Neural cell (in vitro differentiated cells): Measurements from ENCODE around the gene SS18L1.

Source experiments
- CTCF ChIP-seq: fragments of 450-650 bp; IDR thresholded peaks from 2 replicates; pipeline ENCODE4 v1.5.1; 2014; ENCODE audit warnings: antibody characterized with exemption, mild to moderate bottlenecking, moderate library complexity; ENCODE audit not compliant: poor library complexity, severe bottlenecking
- EP300 ChIP-seq: fragments of 450-650 bp; conservative IDR thresholded peaks from 2 replicates; pipeline ENCODE4 v1.6.1; 2014; ENCODE audit warnings: antibody characterized with exemption, mild to moderate bottlenecking, moderate library complexity; ENCODE audit not compliant: poor library complexity, severe bottlenecking
- EZH2 ChIP-seq: fragments of 200-600, 300-800 bp; shearing (Covaris generic), sonication (generic); IDR thresholded peaks from 2 replicates; pipeline ENCODE4 v1.6.1; 2014; ENCODE audit warnings: antibody characterized with exemption, low read length, borderline replicate concordance, mild to moderate bottlenecking; ENCODE audit not compliant: insufficient read depth, poor library complexity, severe bottlenecking
- MXI1 ChIP-seq: fragments of 450-650 bp; conservative IDR thresholded peaks from 2 replicates; pipeline ENCODE4 v1.6.1; 2014; ENCODE audit warnings: antibody characterized with exemption, mild to moderate bottlenecking; ENCODE audit not compliant: poor library complexity, severe bottlenecking
- POLR2AphosphoS5 ChIP-seq: IDR thresholded peaks from 2 replicates; pipeline ENCODE4 v1.6.1; 2012
- RAD21 ChIP-seq: fragments of 450-650 bp; conservative IDR thresholded peaks from 2 replicates; pipeline ENCODE4 v1.6.1; 2014; ENCODE audit warnings: antibody characterized with exemption, mild to moderate bottlenecking, moderate library complexity
- REST ChIP-seq: IDR thresholded peaks from 2 replicates; pipeline ENCODE4 v1.6.1; 2012; ENCODE audit warnings: borderline replicate concordance
- SMC3 ChIP-seq: fragments of 450-650 bp; conservative IDR thresholded peaks from 2 replicates; pipeline ENCODE4 v1.6.1; 2014; ENCODE audit warnings: antibody characterized with exemption, mild to moderate bottlenecking, moderate library complexity; ENCODE audit not compliant: poor library complexity
- TAF1 ChIP-seq: IDR thresholded peaks from 2 replicates; pipeline ENCODE4 v1.6.1; 2012; ENCODE audit warnings: low read depth

- no peak for TF ChIP-seq EP300
- TF ChIP-seq CTCF = no peak
- TF ChIP-seq EZH2 = no peak
- TF ChIP-seq RAD21 = no peak
- no peak for TF ChIP-seq POLR2AphosphoS5
- TF ChIP-seq REST = no peak
- no peak for TF ChIP-seq TAF1
- no peak for TF ChIP-seq SMC3
- TF ChIP-seq MXI1 = no peak
Observed at GRCh38 chr20:62164879-62165761, 21.6 kb downstream of the SS18L1 start.
